H9 (cell line): ENCODE results near the gene CCDC33. TPM values are rescaled to one million over a fixed set of nuclear protein-coding genes. Genes with fewer than 3 reads are reported as not detected.

Source experiments
- DNase-seq: peaks from one replicate; pipeline ENCODE4 v3.0.0-alpha.2; 2017
- H2AFZ ChIP-seq: one replicate; pipeline ENCODE4 v1.6.1; 2013; ENCODE audit warnings: mild to moderate bottlenecking, low read length, control low read depth, moderate library complexity
- H2AK5ac ChIP-seq: 2 replicates; pipeline ENCODE4 v1.6.1; 2013; ENCODE audit warnings: low read length, control low read depth, mixed read lengths; ENCODE audit not compliant: insufficient read length
- H2BK120ac ChIP-seq: one replicate; pipeline ENCODE4 v1.6.1; 2013; ENCODE audit warnings: low read depth, mild to moderate bottlenecking, low read length, control low read depth, inconsistent platforms; ENCODE audit not compliant: poor library complexity, severe bottlenecking
- H2BK12ac ChIP-seq: 2 replicates; pipeline ENCODE4 v1.6.1; 2013; ENCODE audit warnings: low read length, control low read depth, mixed read lengths, low read depth; ENCODE audit not compliant: insufficient read length
- H2BK15ac ChIP-seq: 2 replicates; pipeline ENCODE4 v1.6.1; 2013; ENCODE audit warnings: low read depth, low read length, control low read depth
- H2BK20ac ChIP-seq: one replicate; pipeline ENCODE4 v1.6.1; 2013; ENCODE audit warnings: low read depth, mild to moderate bottlenecking, low read length, control low read depth, inconsistent platforms; ENCODE audit not compliant: poor library complexity, severe bottlenecking
- H2BK5ac ChIP-seq: 2 replicates; pipeline ENCODE4 v1.6.1; 2013; ENCODE audit warnings: low read length, control low read depth, mixed read lengths; ENCODE audit not compliant: insufficient read length
- H3K14ac ChIP-seq: 2 replicates; pipeline ENCODE4 v1.6.1; 2013; ENCODE audit warnings: low read length, control low read depth; ENCODE audit not compliant: insufficient read depth
- H3K18ac ChIP-seq: 2 replicates; pipeline ENCODE4 v1.6.1; 2013; ENCODE audit warnings: low read depth, mild to moderate bottlenecking, mixed read lengths, low read length, control low read depth; ENCODE audit not compliant: insufficient read length
- H3K23ac ChIP-seq: 2 replicates; pipeline ENCODE4 v1.6.1; 2013; ENCODE audit warnings: low read length, control low read depth, mixed read lengths, low read depth; ENCODE audit not compliant: insufficient read length
- H3K23me2 ChIP-seq: 2 replicates; pipeline ENCODE4 v1.6.1; 2013; ENCODE audit warnings: low read depth, mild to moderate bottlenecking, mixed read lengths, low read length, control low read depth; ENCODE audit not compliant: insufficient read length, poor library complexity, severe bottlenecking
- H3K27ac ChIP-seq: 2 replicates; pipeline ENCODE4 v1.5.1; 2013; ENCODE audit warnings: low read length, control low read depth, mixed read lengths, low read depth; ENCODE audit not compliant: insufficient read length
- H3K27me3 ChIP-seq: 2 replicates; pipeline ENCODE4 v1.6.1; 2013; ENCODE audit warnings: low read length, control low read depth, inconsistent platforms; ENCODE audit not compliant: insufficient read depth
- H3K4ac ChIP-seq: 2 replicates; pipeline ENCODE4 v1.6.1; 2013; ENCODE audit warnings: low read depth, mild to moderate bottlenecking, control low read depth, inconsistent platforms, low read length, moderate library complexity
- H3K4me1 ChIP-seq: 2 replicates; pipeline ENCODE4 v1.6.1; 2013; ENCODE audit warnings: low read length, control low read depth, inconsistent platforms; ENCODE audit not compliant: insufficient read depth
- H3K4me2 ChIP-seq: 2 replicates; pipeline ENCODE4 v1.6.1; 2013; ENCODE audit warnings: low read length, control low read depth, mixed read lengths; ENCODE audit not compliant: insufficient read length, insufficient read depth
- H3K56ac ChIP-seq: 2 replicates; pipeline ENCODE4 v1.6.1; 2013; ENCODE audit warnings: low read depth, mild to moderate bottlenecking, mixed read lengths, low read length, control low read depth; ENCODE audit not compliant: insufficient read length
- H3K79me1 ChIP-seq: 2 replicates; pipeline ENCODE4 v1.6.1; 2013; ENCODE audit warnings: low read depth, mild to moderate bottlenecking, moderate library complexity, low read length, control low read depth, inconsistent platforms; ENCODE audit not compliant: insufficient read depth, poor library complexity, severe bottlenecking
- H3K79me2 ChIP-seq: 2 replicates; pipeline ENCODE4 v1.6.1; 2013; ENCODE audit warnings: low read length, control low read depth, inconsistent platforms; ENCODE audit not compliant: insufficient read depth
- H3K9ac ChIP-seq: 2 replicates; pipeline ENCODE4 v1.6.1; 2013; ENCODE audit warnings: low read length, control low read depth, mixed read lengths; ENCODE audit not compliant: insufficient read length; ENCODE audit errors: extremely low read depth
- H3K9me3 ChIP-seq: one replicate; pipeline ENCODE4 v1.6.1; 2013; ENCODE audit warnings: low read depth, low read length, inconsistent platforms; ENCODE audit not compliant: control insufficient read depth
- H3T11ph ChIP-seq: one replicate; pipeline ENCODE4 v1.6.1; 2013; ENCODE audit warnings: mild to moderate bottlenecking, low read length, control low read depth, inconsistent platforms
- H4K20me1 ChIP-seq: one replicate; pipeline ENCODE4 v1.6.1; 2013; ENCODE audit not compliant: control insufficient read depth, insufficient read length, insufficient read depth
- H4K5ac ChIP-seq: 2 replicates; pipeline ENCODE4 v1.6.1; 2013; ENCODE audit warnings: low read depth, mild to moderate bottlenecking, mixed read lengths, low read length, control low read depth; ENCODE audit not compliant: insufficient read length
- H4K8ac ChIP-seq: replicated peaks from 2 replicates; pipeline ENCODE4 v1.6.1; 2013; ENCODE audit warnings: low read length, control low read depth, mixed read lengths, low read depth; ENCODE audit not compliant: insufficient read length
- H4K91ac ChIP-seq: 2 replicates; pipeline ENCODE4 v1.6.1; 2013; ENCODE audit warnings: low read depth, mild to moderate bottlenecking, moderate library complexity, mixed read lengths, low read length, control low read depth; ENCODE audit not compliant: insufficient read length
- H3K27ac Mint-ChIP-seq, 3 experiments: 2 replicates in 2 of 3; 3 replicates in 1 of 3; pipeline ENCODE4 v1.8.0; 2020 to 2021; ENCODE audit warnings: mixed read lengths in 3 of 3, mild to moderate bottlenecking in 1 of 3, moderate library complexity in 1 of 3
- H3K27me3 Mint-ChIP-seq: 2 replicates; pipeline ENCODE4 v1.8.0; 2021; ENCODE audit warnings: low read depth, mild to moderate bottlenecking, moderate library complexity, mixed read lengths
- H3K36me3 Mint-ChIP-seq, 3 experiments: 2 replicates in 2 of 3; 3 replicates in 1 of 3; pipeline ENCODE4 v1.8.0; 2020 to 2021; ENCODE audit warnings: low read depth in 3 of 3, mixed read lengths in 3 of 3; ENCODE audit not compliant: insufficient read depth in 1 of 3
- H3K4me1 Mint-ChIP-seq, 2 experiments: 2 replicates each; pipeline ENCODE4 v1.8.0; 2020; ENCODE audit warnings: mixed read lengths in 2 of 2
- H3K4me3 Mint-ChIP-seq, 2 experiments: 2 replicates in 1 of 2; 3 replicates in 1 of 2; pipeline ENCODE4 v1.8.0; 2020 to 2021; ENCODE audit warnings: mild to moderate bottlenecking in 2 of 2, mixed read lengths in 2 of 2, moderate library complexity in 1 of 2
- H3K9me3 Mint-ChIP-seq, 2 experiments: 2 replicates in 1 of 2; 3 replicates in 1 of 2; pipeline ENCODE4 v1.8.0; 2020; ENCODE audit warnings: mild to moderate bottlenecking in 2 of 2, mixed read lengths in 2 of 2, moderate library complexity in 1 of 2
- CTCF ChIP-seq: fragments of 200-600 bp; sonication (generic); conservative IDR thresholded peaks from 3 replicates; pipeline ENCODE4 v1.8.0; 2021; ENCODE audit warnings: antibody characterized with exemption, mild to moderate bottlenecking
- WGBS: extraction: QIAGEN DNeasy Blood & Tissue Kit; methylation state at CpG from one replicate; pipeline ENCODE4 v1.1.7; 2013; ENCODE audit warnings: missing lambda C conversion rate, low lambda C conversion rate, mixed read lengths; ENCODE audit not compliant: insufficient read length; ENCODE audit errors: extremely low coverage; 5-methylcytosine and 5-hydroxymethylcytosine counted together
- total RNA-seq: library from RNA; stranded (reverse); gene quantifications from 2 replicates; pipeline ENCODE4 v1.2.1, GENCODE V29; 2021

The CCDC33 gene
- total RNA-seq, 1 experiment from 2014 or later = 4.6 TPM

GRCh38 chr15:74244822-74245341, 8.8 kb downstream of the CCDC33 start:
- H3K4me3 Mint-ChIP-seq = peak overlapping the region; percentile 51 to 73; a peak in 3 of 5 replicates
- peaks cover 27 to 42% of the 10 kb centered on the region in 2 experiments for H3K4me1 Mint-ChIP-seq
- H2AK5ac ChIP-seq = no peak overlapping the region
- TF ChIP-seq CTCF = no peak
- no peak overlapping the region for H3K18ac ChIP-seq
- no peak overlapping the region for H3K4ac ChIP-seq
- H4K20me1 ChIP-seq = no peaks in the 10 kb centered on the region
- H4K8ac ChIP-seq = no peak overlapping the region
- H2BK20ac ChIP-seq = no peak overlapping the region
- H3K9me3 Mint-ChIP-seq = no peaks in the 10 kb centered on the region
- no peak overlapping the region for H4K5ac ChIP-seq
- no peaks in the 10 kb centered on the region for H3K4me1 ChIP-seq
- H3K79me2 ChIP-seq = no peaks in the 10 kb centered on the region
- peaks cover 53% of the 10 kb centered on the region for H3K27me3 Mint-ChIP-seq
- no peaks in the 10 kb centered on the region for H3K79me1 ChIP-seq
- no peak overlapping the region for H2AFZ ChIP-seq
- no peak overlapping the region for H2BK120ac ChIP-seq
- H3K9me3 ChIP-seq = no peaks in the 10 kb centered on the region
- no peaks in the 10 kb centered on the region; the same call in 1 of the 2 replicates for H3K27me3 ChIP-seq
- peak overlapping the region; percentile 41 for H3K4me2 ChIP-seq
- no peak overlapping the region for H2BK5ac ChIP-seq
- H3K9ac ChIP-seq = no peak overlapping the region
- H2BK15ac ChIP-seq = no peak overlapping the region
- no peaks in the 10 kb centered on the region for H3K36me3 Mint-ChIP-seq
- no peak overlapping the region; a peak in 1 of 7 replicates for H3K27ac Mint-ChIP-seq
- no peak for DNase-seq
- no peak overlapping the region for H3K23ac ChIP-seq
- no peak overlapping the region for H2BK12ac ChIP-seq
- no peak overlapping the region for H3K27ac ChIP-seq
- WGBS = no CpG with 5 or more reads among the region's 4 CpGs
- no peak overlapping the region for H3K56ac ChIP-seq
- H3K14ac ChIP-seq = no peak overlapping the region
- no peak overlapping the region for H4K91ac ChIP-seq
- peaks cover 3% of the 10 kb centered on the region for H3K23me2 ChIP-seq
- no peak overlapping the region for H3T11ph ChIP-seq
